ENCODE results near the gene CRY1. TPM values are rescaled to one million over a fixed set of nuclear protein-coding genes. Genes with fewer than 3 reads are reported as not detected.

The CRY1 gene
- total RNA-seq, 1 donor from 2014 or later, result 20.6 TPM

DNA sequence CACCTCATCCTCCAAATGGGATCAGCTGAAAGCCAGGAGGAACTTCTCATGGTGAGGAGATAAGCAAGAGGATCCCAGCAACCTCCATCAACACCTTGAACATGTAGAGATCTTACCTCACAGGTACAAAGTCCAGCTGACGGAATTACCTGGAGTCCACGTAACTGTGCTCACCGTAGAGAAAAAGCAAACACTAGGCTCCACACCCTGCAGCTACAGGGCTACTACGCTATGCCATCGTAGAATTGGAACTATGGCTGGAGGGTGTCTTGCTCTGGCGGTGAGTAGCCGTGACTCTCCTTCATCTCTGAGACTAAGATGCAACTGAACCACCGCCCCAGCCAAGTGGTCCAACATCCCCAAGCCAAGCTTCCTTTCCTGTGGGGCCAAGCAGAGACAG lies 50.5 kb downstream of the CRY1 start:
- DNase-seq (ENCODE audit: low read depth), result no peak
- TF ChIP-seq, protein P1, sequence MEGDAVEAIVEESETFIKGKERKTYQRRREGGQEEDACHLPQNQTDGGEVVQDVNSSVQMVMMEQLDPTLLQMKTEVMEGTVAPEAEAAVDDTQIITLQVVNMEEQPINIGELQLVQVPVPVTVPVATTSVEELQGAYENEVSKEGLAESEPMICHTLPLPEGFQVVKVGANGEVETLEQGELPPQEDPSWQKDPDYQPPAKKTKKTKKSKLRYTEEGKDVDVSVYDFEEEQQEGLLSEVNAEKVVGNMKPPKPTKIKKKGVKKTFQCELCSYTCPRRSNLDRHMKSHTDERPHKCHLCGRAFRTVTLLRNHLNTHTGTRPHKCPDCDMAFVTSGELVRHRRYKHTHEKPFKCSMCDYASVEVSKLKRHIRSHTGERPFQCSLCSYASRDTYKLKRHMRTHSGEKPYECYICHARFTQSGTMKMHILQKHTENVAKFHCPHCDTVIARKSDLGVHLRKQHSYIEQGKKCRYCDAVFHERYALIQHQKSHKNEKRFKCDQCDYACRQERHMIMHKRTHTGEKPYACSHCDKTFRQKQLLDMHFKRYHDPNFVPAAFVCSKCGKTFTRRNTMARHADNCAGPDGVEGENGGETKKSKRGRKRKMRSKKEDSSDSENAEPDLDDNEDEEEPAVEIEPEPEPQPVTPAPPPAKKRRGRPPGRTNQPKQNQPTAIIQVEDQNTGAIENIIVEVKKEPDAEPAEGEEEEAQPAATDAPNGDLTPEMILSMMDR (IDR thresholded peaks at IDR 0.05; ENCODE audit: insufficient read depth, low read length, poor library complexity, severe bottlenecking), result no peak
- H3K36me3 ChIP-seq (ENCODE audit: control insufficient read depth, insufficient read depth, low read length), result no peaks in the 10 kb centered on the region
- no peak overlapping the region for H3K4me3 ChIP-seq (ENCODE audit: low read depth, low read length)
- no peaks in the 10 kb centered on the region for H3K27me3 ChIP-seq (ENCODE audit: control insufficient read depth, insufficient read depth, low read length)

DNA sequence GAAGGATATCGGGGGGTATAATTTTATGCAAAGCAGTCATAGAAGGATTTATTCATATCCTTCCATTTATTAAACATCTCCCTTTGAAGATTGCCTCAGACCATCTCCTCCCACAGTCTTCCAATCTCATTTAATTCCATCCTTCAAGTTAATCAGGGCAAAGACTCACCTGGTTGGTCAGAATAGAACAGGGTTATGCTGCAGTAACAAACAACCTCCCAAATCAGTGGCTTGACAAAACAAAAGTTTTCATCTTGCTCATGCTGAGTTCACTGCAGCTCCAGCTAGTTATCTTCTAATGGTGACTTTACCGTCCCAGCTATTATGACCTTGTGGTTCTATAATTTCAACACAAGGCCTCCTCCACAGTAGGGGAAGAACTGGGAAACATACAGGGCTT lies 57.6 kb downstream of the CRY1 start:
- Histone ChIP-seq H3K27me3 (ENCODE audit: control insufficient read depth, insufficient read depth, low read length) (no peaks in the 10 kb centered on the region), H3K4me3 (ENCODE audit: low read depth, low read length) (no peak overlapping the region), H3K36me3 (ENCODE audit: control insufficient read depth, insufficient read depth, low read length) (no peaks in the 10 kb centered on the region)
- TF ChIP-seq, protein P1 (IDR thresholded peaks at IDR 0.05; ENCODE audit: insufficient read depth, low read length, poor library complexity, severe bottlenecking), result no peak
- no peak for DNase-seq (ENCODE audit: low read depth)

DNA sequence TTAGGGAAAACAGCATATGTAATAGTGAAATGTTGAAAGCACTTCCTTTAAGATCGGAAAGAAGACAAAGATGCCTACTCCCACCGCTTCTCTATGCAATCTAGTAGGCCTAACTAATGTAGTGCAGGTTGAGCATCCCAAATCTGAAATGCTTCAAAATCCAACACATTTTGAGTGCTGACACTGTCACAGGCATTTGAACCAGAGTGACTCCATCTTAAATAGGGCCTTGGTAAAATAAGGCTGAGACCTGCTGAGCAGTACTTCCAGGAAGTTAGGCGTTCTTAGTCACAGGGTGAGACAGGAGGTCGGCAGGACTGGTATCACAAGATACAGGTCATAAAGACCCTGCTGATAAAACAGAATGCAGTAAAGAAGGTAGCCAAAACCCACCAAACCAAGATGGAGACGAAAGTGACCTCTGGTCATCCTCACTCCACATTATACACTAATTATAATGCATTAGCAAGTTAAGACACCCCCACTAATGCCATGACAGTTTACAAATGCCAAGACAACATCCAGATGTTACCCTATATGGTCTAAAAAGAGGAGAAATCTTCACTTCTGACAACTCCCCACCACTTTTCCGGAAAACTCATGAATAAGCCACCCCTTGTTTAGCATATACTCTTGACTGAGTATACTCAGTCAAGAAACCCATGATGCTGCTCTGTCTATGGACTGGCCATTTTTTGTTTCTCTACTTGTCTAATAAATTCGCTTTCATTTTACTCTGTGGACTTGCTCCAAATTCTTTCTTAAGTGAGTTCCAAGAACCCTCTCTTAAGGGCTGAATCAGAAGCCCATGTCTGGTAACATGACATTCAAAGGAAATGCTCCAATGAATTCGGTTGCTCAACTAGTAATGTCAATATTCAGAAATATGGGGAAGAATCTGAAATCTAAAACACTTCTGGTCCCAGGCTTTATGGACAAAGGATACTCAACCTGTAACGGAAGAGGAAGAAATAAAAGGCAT lies 59.3 kb downstream of the CRY1 start:
- H3K36me3 ChIP-seq (ENCODE audit: control insufficient read depth, insufficient read depth, low read length), result no peaks in the 10 kb centered on the region
- TF ChIP-seq, protein P1 (IDR thresholded peaks at IDR 0.05; ENCODE audit: insufficient read depth, low read length, poor library complexity, severe bottlenecking), result no peak
- no peaks in the 10 kb centered on the region for H3K27me3 ChIP-seq (ENCODE audit: control insufficient read depth, insufficient read depth, low read length)
- no peak for DNase-seq (ENCODE audit: low read depth)
- H3K4me3 ChIP-seq (ENCODE audit: low read depth, low read length), result no peak overlapping the region

DNA sequence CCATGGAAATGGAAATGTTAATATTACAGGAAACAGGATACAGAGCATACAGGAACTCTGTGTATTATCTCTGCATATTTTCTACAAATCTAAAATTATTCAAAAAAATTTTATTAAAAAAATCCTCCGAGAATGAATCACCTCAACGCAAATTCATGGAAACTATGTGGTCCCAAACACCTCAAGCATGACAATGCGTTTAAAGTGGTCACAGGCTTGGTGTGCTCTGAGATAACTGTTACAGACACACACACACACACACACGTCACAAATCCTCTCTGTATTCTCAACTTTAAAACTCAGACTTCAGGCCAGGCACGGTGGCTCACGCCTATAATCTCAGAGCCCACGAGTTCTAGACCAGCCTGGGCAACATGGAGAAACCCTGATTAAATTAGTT lies 61.1 kb downstream of the CRY1 start:
- H3K27me3 ChIP-seq (ENCODE audit: control insufficient read depth, insufficient read depth, low read length), result no peaks in the 10 kb centered on the region
- H3K4me3 ChIP-seq (ENCODE audit: low read depth, low read length), result no peak overlapping the region
- TF ChIP-seq, protein P1 (IDR thresholded peaks at IDR 0.05; ENCODE audit: insufficient read depth, low read length, poor library complexity, severe bottlenecking), result no peak
- no peaks in the 10 kb centered on the region for H3K36me3 ChIP-seq (ENCODE audit: control insufficient read depth, insufficient read depth, low read length)
- DNase-seq (ENCODE audit: low read depth), result no peak

DNA sequence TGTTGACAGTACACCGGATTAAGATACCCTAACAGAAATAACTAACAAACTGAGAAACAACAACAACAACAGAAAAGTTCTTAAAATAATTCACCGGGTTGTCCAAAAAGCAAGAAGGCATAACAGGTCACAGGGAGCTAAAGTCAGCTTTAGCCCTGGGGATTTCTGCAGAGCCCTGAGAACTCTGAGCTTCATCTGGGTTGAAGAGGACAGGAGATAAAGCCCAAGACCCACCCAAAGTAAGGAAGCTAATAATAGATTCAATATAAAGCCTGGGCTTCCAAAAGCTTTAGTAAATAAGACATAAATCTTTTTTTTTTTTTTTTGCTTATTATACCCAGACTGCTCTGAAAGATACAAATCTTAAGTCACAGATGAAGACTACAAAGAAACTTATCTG lies 62.3 kb downstream of the CRY1 start:
- no peak overlapping the region for H3K4me3 ChIP-seq (ENCODE audit: low read depth, low read length)
- TF ChIP-seq, protein P1 (IDR thresholded peaks at IDR 0.05; ENCODE audit: insufficient read depth, low read length, poor library complexity, severe bottlenecking), result no peak
- H3K27me3 ChIP-seq (ENCODE audit: control insufficient read depth, insufficient read depth, low read length), result no peaks in the 10 kb centered on the region
- H3K36me3 ChIP-seq (ENCODE audit: control insufficient read depth, insufficient read depth, low read length), result no peaks in the 10 kb centered on the region
- DNase-seq (ENCODE audit: low read depth), result no peak
